Measurements from ENCODE around the gene NPHS2. TPM values are rescaled to one million over a fixed set of nuclear protein-coding genes. Genes with fewer than 3 reads are reported as not detected.

NPHS2 gene
- under 1 TPM; 0.03 to 0.54 (median 0.14) TPM for polyA plus RNA-seq
- long read RNA-seq, donor 1 = 0 reads
- long read RNA-seq, donor 2 = 0 reads
- long read RNA-seq, donor 3 = 0 reads
- long read RNA-seq, donor 4 = 0 reads
- long read RNA-seq, donor 5 = 0 reads
- long read RNA-seq, donor 6 = 0 reads
- long read RNA-seq, donor 7 = 0 reads
- long read RNA-seq, donor 8 = 0 reads
- long read RNA-seq, donor 9 = 0 reads
- long read RNA-seq, donor 10 = 0 reads

- 3 to 6% (median 4%) methylated on average over 52 to 77 of the region's 77 CpGs for WGBS, 3 donors
- Histone ChIP-seq H3K36me3 (ENCODE audit: control insufficient read depth in 3 of 3, insufficient read depth in 2 of 3, low read depth in 1 of 3, low read length in 3 of 3) (no peaks in the 10 kb centered on the region), H3K4me3 (ENCODE audit: low read depth in 1 of 3, low read length in 3 of 3) (peak within 1 kb of the TSS in 1 of 3 donors; percentile 40), H3K9me3 (ENCODE audit: control insufficient read depth in 2 of 2, insufficient read depth in 1 of 2, low read depth in 1 of 2, low read length in 1 of 2) (no peaks in the 10 kb centered on the region), H3K4me1 (ENCODE audit: control insufficient read depth in 3 of 3, insufficient read depth in 2 of 3, low read depth in 1 of 3, low read length in 2 of 3) (no peaks in the 10 kb centered on the region), H3K27me3 (ENCODE audit: control insufficient read depth in 3 of 3, insufficient read depth in 3 of 3, low read length in 3 of 3) (peaks cover 2 to 28% (median 8%) of the 10 kb centered on the region in 3 donors), H3K27ac (ENCODE audit: low read depth in 1 of 3, low read length in 2 of 3) (no peak within 1 kb of the TSS)
- DNase-seq (peak; percentile 43 to 59), FAIRE-seq (no peak)
Observed at GRCh38 chr1:179575497-179576314, at the start of gene NPHS2. Gene NPHS2, minus strand, starts transcription at chr1:179575948. Its CDS starts 84 bp downstream, at chr1:179575864.

- Histone ChIP-seq H3K4me1 (ENCODE audit: control insufficient read depth in 3 of 3, insufficient read depth in 2 of 3, low read depth in 1 of 3, low read length in 2 of 3) (no peaks in the 10 kb centered on the region), H3K27ac (ENCODE audit: low read depth in 1 of 3, low read length in 2 of 3) (no peak overlapping the region), H3K27me3 (ENCODE audit: control insufficient read depth in 3 of 3, insufficient read depth in 3 of 3, low read length in 3 of 3) (no peaks in the 10 kb centered on the region), H3K4me3 (ENCODE audit: low read depth in 1 of 3, low read length in 3 of 3) (no peak overlapping the region), H3K9me3 (ENCODE audit: control insufficient read depth in 2 of 2, insufficient read depth in 1 of 2, low read depth in 1 of 2, low read length in 1 of 2) (no peaks in the 10 kb centered on the region), H3K36me3 (ENCODE audit: control insufficient read depth in 3 of 3, insufficient read depth in 2 of 3, low read depth in 1 of 3, low read length in 3 of 3) (no peaks in the 10 kb centered on the region)
- FAIRE-seq (no peak), DNase-seq (no peak)
- WGBS, 3 donors = 71 to 81% (median 74%) methylated on average over 3 of the region's 3 CpGs
Observed at GRCh38 chr1:179612361-179612760, 36.6 kb upstream of the NPHS2 start.

- H3K36me3 ChIP-seq (ENCODE audit: control insufficient read depth in 3 of 3, insufficient read depth in 2 of 3, low read depth in 1 of 3, low read length in 3 of 3) = no peaks in the 10 kb centered on the region
- no peak overlapping the region for H3K27ac ChIP-seq (ENCODE audit: low read depth in 1 of 3, low read length in 2 of 3)
- H3K27me3 ChIP-seq (ENCODE audit: control insufficient read depth in 3 of 3, insufficient read depth in 3 of 3, low read length in 3 of 3) = no peaks in the 10 kb centered on the region
- H3K9me3 ChIP-seq (ENCODE audit: control insufficient read depth in 2 of 2, insufficient read depth in 1 of 2, low read depth in 1 of 2, low read length in 1 of 2) = no peaks in the 10 kb centered on the region
- H3K4me1 ChIP-seq (ENCODE audit: control insufficient read depth in 3 of 3, insufficient read depth in 2 of 3, low read depth in 1 of 3, low read length in 2 of 3) = no peaks in the 10 kb centered on the region
- FAIRE-seq (no peak), DNase-seq (no peak)
- WGBS, 3 donors = 79 to 87% (median 86%) methylated on average over 1 of the region's 1 CpG
- H3K4me3 ChIP-seq (ENCODE audit: low read depth in 1 of 3, low read length in 3 of 3) = no peak overlapping the region
Observed at GRCh38 chr1:179601093-179601492, 25.3 kb upstream of the NPHS2 start.

- DNase-seq (peak; percentile 52 to 78), FAIRE-seq (no peak)
- Histone ChIP-seq H3K4me1 (ENCODE audit: control insufficient read depth in 3 of 3, insufficient read depth in 2 of 3, low read depth in 1 of 3, low read length in 2 of 3) (no peaks in the 10 kb centered on the region), H3K27me3 (ENCODE audit: control insufficient read depth in 3 of 3, insufficient read depth in 3 of 3, low read length in 3 of 3) (no peaks in the 10 kb centered on the region), H3K9me3 (ENCODE audit: control insufficient read depth in 2 of 2, insufficient read depth in 1 of 2, low read depth in 1 of 2, low read length in 1 of 2) (no peaks in the 10 kb centered on the region), H3K27ac (ENCODE audit: low read depth in 1 of 3, low read length in 2 of 3) (no peak overlapping the region), H3K4me3 (ENCODE audit: low read depth in 1 of 3, low read length in 3 of 3) (no peak overlapping the region), H3K36me3 (ENCODE audit: control insufficient read depth in 3 of 3, insufficient read depth in 2 of 3, low read depth in 1 of 3, low read length in 3 of 3) (no peaks in the 10 kb centered on the region)
Observed at GRCh38 chr1:179599623-179600249, 24.0 kb upstream of the NPHS2 start.

GRCh38 chr1:179598631-179599030 is 22.9 kb upstream of the NPHS2 start:
- H3K27ac ChIP-seq (ENCODE audit: low read depth in 1 of 3, low read length in 2 of 3) = no peak overlapping the region
- H3K4me3 ChIP-seq (ENCODE audit: low read depth in 1 of 3, low read length in 3 of 3) = no peak overlapping the region
- no peaks in the 10 kb centered on the region for H3K9me3 ChIP-seq (ENCODE audit: control insufficient read depth in 2 of 2, insufficient read depth in 1 of 2, low read depth in 1 of 2, low read length in 1 of 2)
- FAIRE-seq (no peak), DNase-seq (no peak)
- 53 to 77% (median 59%) methylated on average over 1 of the region's 1 CpG for WGBS, 3 donors
- H3K27me3 ChIP-seq (ENCODE audit: control insufficient read depth in 3 of 3, insufficient read depth in 3 of 3, low read length in 3 of 3) = no peaks in the 10 kb centered on the region
- no peaks in the 10 kb centered on the region for H3K4me1 ChIP-seq (ENCODE audit: control insufficient read depth in 3 of 3, insufficient read depth in 2 of 3, low read depth in 1 of 3, low read length in 2 of 3)
- no peaks in the 10 kb centered on the region for H3K36me3 ChIP-seq (ENCODE audit: control insufficient read depth in 3 of 3, insufficient read depth in 2 of 3, low read depth in 1 of 3, low read length in 3 of 3)

- no peak for FAIRE-seq
- 19 to 30% (median 24%) methylated on average over 58 to 75 of the region's 75 CpGs for WGBS, 3 donors
- DNase-seq = peak; percentile 62 to 79
- peak within 1 kb of the TSS in 2 of 3 donors; percentile 17 to 29 for H3K4me3 ChIP-seq (ENCODE audit: low read depth in 1 of 3, low read length in 3 of 3)
- no peak within 1 kb of the TSS for H3K27ac ChIP-seq (ENCODE audit: low read depth in 1 of 3, low read length in 2 of 3)
- no peaks in the 10 kb centered on the region for H3K36me3 ChIP-seq (ENCODE audit: control insufficient read depth in 3 of 3, insufficient read depth in 2 of 3, low read depth in 1 of 3, low read length in 3 of 3)
- peaks cover 0 to 12% (median 5%) of the 10 kb centered on the region in 3 donors for H3K27me3 ChIP-seq (ENCODE audit: control insufficient read depth in 3 of 3, insufficient read depth in 3 of 3, low read length in 3 of 3)
- H3K4me1 ChIP-seq (ENCODE audit: control insufficient read depth in 3 of 3, insufficient read depth in 2 of 3, low read depth in 1 of 3, low read length in 2 of 3) = peaks cover 0 to 5% (median 0%) of the 10 kb centered on the region in 3 donors
- H3K9me3 ChIP-seq (ENCODE audit: control insufficient read depth in 2 of 2, insufficient read depth in 1 of 2, low read depth in 1 of 2, low read length in 1 of 2) = peaks cover 0 to 5% of the 10 kb centered on the region in 2 donors
Observed at GRCh38 chr1:179591592-179592580, 16.1 kb upstream of the NPHS2 start, which contains the start of gene TDRD5. Gene TDRD5, plus strand, starts transcription at chr1:179591832. Its CDS starts 784 bp downstream, at chr1:179592616.

GRCh38 chr1:179591253-179591591 is 15.5 kb upstream of the NPHS2 start:
- DNase-seq = no peak
- FAIRE-seq = no peak
- H3K9me3 ChIP-seq (ENCODE audit: control insufficient read depth in 2 of 2, insufficient read depth in 1 of 2, low read depth in 1 of 2, low read length in 1 of 2) = peaks cover 0 to 5% of the 10 kb centered on the region in 2 donors
- H3K4me3 ChIP-seq (ENCODE audit: low read depth in 1 of 3, low read length in 3 of 3) = peak overlapping the region in 1 of 3 donors; percentile 29
- peaks cover 0 to 5% (median 0%) of the 10 kb centered on the region in 3 donors for H3K4me1 ChIP-seq (ENCODE audit: control insufficient read depth in 3 of 3, insufficient read depth in 2 of 3, low read depth in 1 of 3, low read length in 2 of 3)
- 11 to 30% (median 20%) methylated on average over 7 of the region's 7 CpGs for WGBS, 3 donors
- no peaks in the 10 kb centered on the region for H3K36me3 ChIP-seq (ENCODE audit: control insufficient read depth in 3 of 3, insufficient read depth in 2 of 3, low read depth in 1 of 3, low read length in 3 of 3)
- peaks cover 0 to 14% (median 5%) of the 10 kb centered on the region in 3 donors for H3K27me3 ChIP-seq (ENCODE audit: control insufficient read depth in 3 of 3, insufficient read depth in 3 of 3, low read length in 3 of 3)
- no peak overlapping the region for H3K27ac ChIP-seq (ENCODE audit: low read depth in 1 of 3, low read length in 2 of 3)
